GM12891 (cell line): ENCODE results near the gene SLC9C2.

Experiments used
- DNase-seq: peaks from one replicate; pipeline ENCODE4 v3.0.0; 2011; ENCODE audit warnings: low spot score; ENCODE audit not compliant: insufficient read length
- FAIRE-seq: peaks from 2 replicates; lab custom pipeline; 2011; peaks lifted over from hg19 to GRCh38; lab: Jason Lieb, UNC
- PAX5 ChIP-seq: IDR thresholded peaks from 2 replicates; pipeline ENCODE4 v1.6.1; 2011; ENCODE audit warnings: low read length, moderate library complexity, mild to moderate bottlenecking; ENCODE audit not compliant: insufficient read depth, severe bottlenecking
- POLR2A ChIP-seq: IDR thresholded peaks from 2 replicates; pipeline ENCODE4 v1.6.1; 2011; ENCODE audit warnings: low read depth, low read length, control low read depth
- POLR2AphosphoS5 ChIP-seq: IDR thresholded peaks from 2 replicates; pipeline ENCODE4 v1.6.1; 2011; ENCODE audit warnings: low read depth, low read length, control low read depth
- POU2F2 ChIP-seq: IDR thresholded peaks from 2 replicates; pipeline ENCODE4 v1.6.1; 2011; ENCODE audit warnings: low read depth, mild to moderate bottlenecking, control low read depth, low read length, moderate library complexity
- SPI1 ChIP-seq: IDR thresholded peaks from 2 replicates; pipeline ENCODE4 v1.6.1; 2011; ENCODE audit warnings: low read depth, low read length, control low read depth
- TAF1 ChIP-seq: IDR thresholded peaks from 2 replicates; pipeline ENCODE4 v1.6.1; 2011; ENCODE audit warnings: low read depth, low read length, control low read depth

The SLC9C2 gene

GRCh38 chr1:173489929-173490328 lies 112.9 kb downstream of the SLC9C2 start:
- TF ChIP-seq SPI1: no peak
- no peak for TF ChIP-seq POLR2A
- TF ChIP-seq POU2F2: no peak
- no peak for TF ChIP-seq POLR2AphosphoS5
- no peak for TF ChIP-seq TAF1
- no peak for TF ChIP-seq PAX5

DNA sequence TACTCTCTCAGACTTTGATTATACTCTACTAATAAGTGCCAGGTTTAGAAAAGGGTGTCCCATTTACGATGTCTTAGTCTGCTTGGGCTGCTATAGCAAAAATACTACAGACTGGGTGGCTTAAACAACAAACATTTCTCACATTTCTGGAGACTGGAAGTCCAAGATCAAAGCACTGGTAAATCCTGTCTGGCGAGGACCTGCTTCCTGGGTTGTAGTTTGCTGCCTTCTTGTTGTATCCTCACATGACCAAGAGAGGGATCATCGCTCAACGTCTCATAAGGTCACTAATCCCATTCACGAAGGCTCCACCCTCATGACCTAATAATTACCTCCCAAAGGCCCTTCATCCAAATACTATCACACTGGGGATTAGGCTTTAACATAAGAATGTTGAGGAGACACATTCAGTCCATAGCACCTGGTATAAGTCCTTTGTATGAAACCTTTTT lies 113.7 kb downstream of the SLC9C2 start:
- FAIRE-seq: no peak
- DNase-seq: no peak

More at GRCh38 chr1:173489929-173490328, 112.9 kb downstream of the SLC9C2 start:
- no peak for DNase-seq
- FAIRE-seq: no peak

DNA sequence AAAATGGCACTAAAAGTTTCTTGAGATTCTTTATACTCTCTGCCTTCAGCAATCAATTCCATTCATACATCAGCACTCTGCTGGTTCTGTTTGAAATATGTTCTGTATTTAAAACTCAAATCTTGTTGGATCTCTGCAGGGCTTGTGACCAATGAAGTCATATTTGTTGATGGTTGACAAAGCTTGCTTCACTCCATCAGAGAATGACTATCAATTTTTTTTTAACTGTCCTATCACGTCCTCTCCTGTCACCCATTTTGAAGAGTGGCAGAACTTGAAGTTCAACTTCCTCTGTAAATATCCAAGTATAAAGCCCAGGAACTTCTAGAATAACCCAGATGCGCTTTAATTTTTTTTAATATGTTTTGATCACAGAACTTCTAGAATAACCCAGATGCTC lies 114.9 kb downstream of the SLC9C2 start:
- FAIRE-seq: no peak
- DNase-seq: no peak
- TF ChIP-seq SPI1 (no peak), POLR2AphosphoS5 (no peak), POLR2A (no peak), PAX5 (no peak), TAF1 (no peak), POU2F2 (no peak)

More for the DNA sequence above, 113.7 kb downstream of the SLC9C2 start:
- TF ChIP-seq SPI1 (no peak), POLR2AphosphoS5 (no peak), POU2F2 (no peak), TAF1 (no peak), PAX5 (no peak)

DNA sequence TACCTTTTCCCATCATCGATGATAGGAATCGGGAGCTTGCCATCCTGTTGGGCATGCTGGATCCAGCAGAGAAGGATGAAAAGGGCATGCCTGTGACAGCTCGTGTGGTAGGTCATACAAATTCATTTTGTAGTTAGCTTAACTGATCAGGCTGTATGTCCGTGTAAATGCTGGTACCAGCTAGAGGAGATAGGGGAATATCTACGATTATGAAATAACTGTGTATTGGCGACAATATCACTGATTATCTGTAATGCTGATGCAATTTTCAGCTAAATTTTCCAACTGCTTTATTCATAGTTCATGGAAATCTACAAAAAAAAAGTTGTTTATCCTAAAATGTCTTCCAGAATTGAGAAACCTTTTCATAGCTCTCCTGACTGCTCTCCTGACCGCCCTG lies 117.5 kb downstream of the SLC9C2 start:
- no peak for TF ChIP-seq SPI1
- TF ChIP-seq POU2F2: no peak
- no peak for TF ChIP-seq TAF1
- no peak for TF ChIP-seq POLR2A
- TF ChIP-seq PAX5: no peak
- TF ChIP-seq POLR2AphosphoS5: no peak
- DNase-seq (no peak), FAIRE-seq (peak; percentile 51)

GRCh38 chr1:173484276-173484675 lies 118.6 kb downstream of the SLC9C2 start:
- no peak for TF ChIP-seq POLR2A
- no peak for TF ChIP-seq POLR2AphosphoS5
- no peak for TF ChIP-seq SPI1
- no peak for TF ChIP-seq PAX5
- TF ChIP-seq TAF1: no peak
- no peak for TF ChIP-seq POU2F2
- no peak for DNase-seq
- no peak for FAIRE-seq

- DNase-seq (no peak), FAIRE-seq (no peak)
- TF ChIP-seq POLR2AphosphoS5 (no peak), PAX5 (no peak), TAF1 (no peak), POU2F2 (no peak), SPI1 (no peak), POLR2A (no peak)
Observed at GRCh38 chr1:173482683-173483082, 120.2 kb downstream of the SLC9C2 start.

GRCh38 chr1:173481195-173481772 lies 121.6 kb downstream of the SLC9C2 start:
- DNase-seq (no peak), FAIRE-seq (no peak)
- TF ChIP-seq SPI1 (no peak), POU2F2 (no peak), POLR2A (no peak), PAX5 (no peak), POLR2AphosphoS5 (no peak), TAF1 (no peak)

DNA sequence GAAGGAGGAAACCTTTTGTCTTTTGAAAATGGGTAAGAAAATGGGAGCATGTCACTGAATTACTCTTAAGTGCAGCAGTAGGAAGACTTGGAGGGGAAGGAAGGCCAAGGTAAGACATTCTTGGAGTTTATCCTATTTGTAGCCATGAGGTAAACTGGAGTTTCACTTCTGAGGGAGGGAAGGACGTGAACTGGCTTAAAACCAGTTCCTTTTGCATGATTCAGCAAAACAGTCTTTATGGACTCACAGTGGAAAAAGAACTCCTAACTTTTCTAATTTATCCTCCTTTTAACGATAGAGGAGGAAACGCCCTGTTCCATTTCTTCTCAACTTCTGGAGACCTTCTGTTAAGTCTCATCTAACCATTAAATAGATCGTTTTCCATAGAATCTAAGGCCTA lies 123.2 kb downstream of the SLC9C2 start:
- no peak for FAIRE-seq
- TF ChIP-seq POU2F2: no peak
- no peak for TF ChIP-seq POLR2A
- TF ChIP-seq SPI1: no peak
- no peak for DNase-seq

DNA sequence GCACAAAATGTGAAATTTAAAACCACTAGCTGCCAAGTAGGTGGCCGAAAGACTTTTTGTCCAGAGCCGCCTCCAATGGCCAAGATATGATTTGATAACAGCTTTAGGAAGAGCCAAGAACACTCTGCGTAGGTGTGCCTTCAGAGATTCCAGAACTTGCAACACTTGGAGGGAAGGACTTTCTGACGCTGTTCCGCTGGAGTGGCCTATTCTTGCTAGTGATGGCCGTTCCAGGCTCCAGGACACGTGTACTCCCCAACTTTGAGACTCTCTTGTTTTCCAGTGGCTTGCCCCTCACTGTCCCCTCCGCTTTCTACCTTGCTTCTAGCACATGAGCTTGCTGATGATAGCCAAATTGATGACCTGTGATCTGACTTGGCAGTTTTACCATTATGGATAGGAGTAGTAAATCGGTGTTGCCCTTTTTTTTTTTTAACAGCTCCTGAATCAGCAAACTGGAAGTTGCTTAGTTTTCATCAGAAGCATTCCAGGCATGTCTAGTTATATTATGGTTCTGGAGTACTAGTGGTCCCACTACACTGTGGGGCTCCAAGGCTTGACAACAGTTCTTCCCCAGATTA lies 124.7 kb downstream of the SLC9C2 start:
- FAIRE-seq (no peak), DNase-seq (no peak)
- TF ChIP-seq SPI1 (no peak), POLR2A (no peak), TAF1 (no peak)
